ENCODE measurements around the gene ANKRA2.
A peak's percentile ranks its signal among the peaks of the same experiment; 100 is the strongest.

Gene ANKRA2

GRCh38 chr5:73506459-73506955 lies 58.9 kb downstream of the ANKRA2 start:
- Histone ChIP-seq H3K27me3 (ENCODE audit: insufficient read depth, low read length, poor library complexity) (no peaks in the 10 kb centered on the region), H2AFZ (ENCODE audit: low read depth, low read length) (no peak overlapping the region), H3K79me2 (ENCODE audit: insufficient read depth, low read length) (peaks cover 14% of the 10 kb centered on the region), H3K9me3 (ENCODE audit: insufficient read depth, low read length, severe bottlenecking) (no peaks in the 10 kb centered on the region), H3K36me3 (ENCODE audit: insufficient read depth, low read length) (peaks cover 52% of the 10 kb centered on the region), H3K27ac (ENCODE audit: low read length) (no peak overlapping the region), H3K4me3 (ENCODE audit: low read depth in 1 of 2, low read length in 2 of 2) (no peak overlapping the region), H3K9ac (ENCODE audit: low read depth, low read length) (no peak overlapping the region), H3K4me2 (ENCODE audit: insufficient read depth, low read length) (no peak overlapping the region), H3K4me1 (ENCODE audit: insufficient read depth, low read length) (no peaks in the 10 kb centered on the region), H4K20me1 (ENCODE audit: insufficient read depth, low read length) (peaks cover 25% of the 10 kb centered on the region)
- TF ChIP-seq CTCF (IDR thresholded peaks at IDR 0.05; ENCODE audit: borderline replicate concordance, extremely low read depth, low read length, poor library complexity, severe bottlenecking) (no peak), EZH2 (IDR thresholded peaks at IDR 0.05; ENCODE audit: borderline replicate concordance, low read depth, low read length, severe bottlenecking) (no peak)
- no peak for DNase-seq
- ATAC-seq (ENCODE audit: insufficient read depth, low read depth): peak; percentile 29; the same call in 1 of the 3 replicates

Data from DND-41 (cell line).